Measurements from ENCODE around the gene NF1.
"Not testable (repeated sequence)": the region's sequence is repeated elsewhere in the genome, so short reads cannot be mapped to it uniquely, and the experiment has no call there.

Gene NF1

DNA sequence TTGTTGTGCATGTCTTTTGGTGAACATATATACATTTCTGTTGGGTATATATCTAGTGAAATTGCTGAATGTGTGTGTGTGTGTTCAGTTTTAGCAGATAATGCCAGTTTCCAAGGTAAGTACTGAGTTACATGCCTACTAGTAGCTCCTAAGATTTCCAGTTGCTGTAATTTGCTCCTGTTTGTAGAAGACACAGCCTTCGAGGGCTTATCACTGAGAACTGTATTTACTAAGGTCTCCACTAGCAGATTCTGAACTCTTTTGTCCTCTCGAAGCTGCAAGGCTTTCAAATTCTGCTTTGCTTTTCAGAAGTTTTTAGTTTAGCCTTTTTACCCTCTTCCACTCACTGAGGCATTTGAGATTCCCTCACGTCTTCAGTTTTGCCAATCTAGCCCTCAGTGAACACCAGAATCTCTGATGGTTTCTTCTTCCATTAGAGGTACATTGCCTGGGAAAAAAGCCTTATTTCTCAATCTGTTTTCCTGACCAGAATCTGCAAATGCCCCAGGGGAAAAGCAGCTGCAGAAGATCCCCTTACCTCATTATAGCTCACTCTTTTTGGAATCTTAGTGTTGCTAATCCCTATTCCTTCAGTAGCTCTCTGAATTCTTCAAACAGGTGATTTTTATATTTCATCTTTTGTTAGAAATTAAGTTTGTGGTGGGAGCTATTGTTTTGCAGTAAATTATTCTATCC, 52.9 kb downstream of the NF1 start:
- Histone ChIP-seq H3K27ac (ENCODE audit: insufficient read depth, low read depth, low read length, poor library complexity, severe bottlenecking) (peak overlapping the region; percentile 44), H3K36me3 (ENCODE audit: control insufficient read depth, insufficient read depth, low read length) (no peaks in the 10 kb centered on the region), H3K4me3 (ENCODE audit: insufficient read depth, low read depth, low read length) (no peak overlapping the region), H3K4me1 (ENCODE audit: control insufficient read depth, insufficient read depth, low read length) (peaks cover 18% of the 10 kb centered on the region), H3K27me3 (ENCODE audit: control insufficient read depth, insufficient read depth, low read length, poor library complexity, severe bottlenecking) (no peaks in the 10 kb centered on the region), H3K9me3 (ENCODE audit: control insufficient read depth, low read length) (no peaks in the 10 kb centered on the region)
- 46 to 62% methylated on average over 3 of the region's 3 CpGs for WGBS, 2 experiments

- no peak overlapping the region for H3K4me3 ChIP-seq (ENCODE audit: insufficient read depth, low read depth, low read length)
- H3K27ac ChIP-seq (ENCODE audit: insufficient read depth, low read depth, low read length, poor library complexity, severe bottlenecking): no peak overlapping the region
- H3K27me3 ChIP-seq (ENCODE audit: control insufficient read depth, insufficient read depth, low read length, poor library complexity, severe bottlenecking): no peaks in the 10 kb centered on the region
- 94 to 97% methylated on average over 2 to 3 of the region's 3 CpGs for whole genome bisulfite sequencing, 2 experiments
- no peaks in the 10 kb centered on the region for H3K9me3 ChIP-seq (ENCODE audit: control insufficient read depth, low read length)
- H3K36me3 ChIP-seq (ENCODE audit: control insufficient read depth, insufficient read depth, low read length): no peaks in the 10 kb centered on the region
- peaks cover 18% of the 10 kb centered on the region for H3K4me1 ChIP-seq (ENCODE audit: control insufficient read depth, insufficient read depth, low read length)
These were observed 53.4 kb downstream of the NF1 start for GRCh38 chr17:31148205-31148604.

DNA sequence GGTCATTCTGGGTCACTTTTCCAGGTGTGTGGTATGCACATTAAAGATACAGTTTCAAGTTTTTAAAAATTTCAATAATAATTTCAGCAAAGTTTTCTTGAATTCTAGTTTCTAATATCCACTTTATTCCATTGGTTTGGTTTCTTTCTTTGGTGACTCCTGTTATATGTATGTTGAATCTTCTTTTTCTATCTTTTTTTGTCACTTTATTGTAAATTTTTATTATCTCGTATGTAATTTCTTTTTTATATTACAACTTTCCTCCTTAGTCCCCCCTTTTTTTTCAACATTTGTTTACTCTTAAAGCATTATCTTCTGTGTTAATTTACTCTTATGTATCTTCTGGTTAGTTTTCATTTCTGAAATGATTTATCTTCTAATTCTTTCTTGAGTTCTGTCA, 57.5 kb downstream of the NF1 start:
- Histone ChIP-seq H3K9me3 (ENCODE audit: control insufficient read depth, low read length) (no peaks in the 10 kb centered on the region), H3K27ac (ENCODE audit: insufficient read depth, low read depth, low read length, poor library complexity, severe bottlenecking) (no peak overlapping the region), H3K4me3 (ENCODE audit: insufficient read depth, low read depth, low read length) (no peak overlapping the region), H3K36me3 (ENCODE audit: control insufficient read depth, insufficient read depth, low read length) (no peaks in the 10 kb centered on the region), H3K27me3 (ENCODE audit: control insufficient read depth, insufficient read depth, low read length, poor library complexity, severe bottlenecking) (no peaks in the 10 kb centered on the region), H3K4me1 (ENCODE audit: control insufficient read depth, insufficient read depth, low read length) (peaks cover 8% of the 10 kb centered on the region)
- WGBS, 2 experiments: no CpG with 5 or more reads among the region's 1 CpG

GRCh38 chr17:31155208-31155810, 60.5 kb downstream of the NF1 start:
- H3K4me3 ChIP-seq (ENCODE audit: insufficient read depth, low read depth, low read length): no peak overlapping the region
- no peaks in the 10 kb centered on the region for H3K36me3 ChIP-seq (ENCODE audit: control insufficient read depth, insufficient read depth, low read length)
- no peaks in the 10 kb centered on the region for H3K9me3 ChIP-seq (ENCODE audit: control insufficient read depth, low read length)
- no peak overlapping the region for H3K27ac ChIP-seq (ENCODE audit: insufficient read depth, low read depth, low read length, poor library complexity, severe bottlenecking)
- H3K27me3 ChIP-seq (ENCODE audit: control insufficient read depth, insufficient read depth, low read length, poor library complexity, severe bottlenecking): no peaks in the 10 kb centered on the region
- whole genome bisulfite sequencing, 2 experiments: 80 to 100% methylated on average over 1 of the region's 1 CpG
- no peaks in the 10 kb centered on the region for H3K4me1 ChIP-seq (ENCODE audit: control insufficient read depth, insufficient read depth, low read length)

DNA sequence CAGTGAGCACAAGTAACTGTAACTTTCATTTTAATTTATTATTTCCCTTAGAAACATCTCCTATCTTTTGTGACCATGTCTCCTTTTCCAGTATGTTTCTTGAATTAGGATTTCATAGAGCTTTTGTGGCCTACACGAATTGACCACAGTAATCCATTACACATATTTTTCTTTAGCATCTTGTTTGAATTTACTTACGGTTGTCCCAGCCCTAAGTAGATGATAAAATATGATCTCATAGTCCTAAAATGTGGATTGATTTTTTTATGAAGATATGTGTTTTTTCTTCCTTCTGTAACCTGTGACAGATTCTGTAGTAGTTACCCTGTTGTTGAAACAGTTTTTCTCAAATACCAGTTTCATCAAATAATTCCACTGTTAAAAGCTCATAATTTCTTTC, 61.5 kb downstream of the NF1 start:
- 96% methylated on average over 2 of the region's 2 CpGs; no CpG with 5 or more reads in 1 of the 2 experiments for WGBS, 2 experiments
- Histone ChIP-seq H3K4me1 (ENCODE audit: control insufficient read depth, insufficient read depth, low read length) (no peaks in the 10 kb centered on the region), H3K4me3 (ENCODE audit: insufficient read depth, low read depth, low read length) (no peak overlapping the region), H3K27me3 (ENCODE audit: control insufficient read depth, insufficient read depth, low read length, poor library complexity, severe bottlenecking) (no peaks in the 10 kb centered on the region), H3K27ac (ENCODE audit: insufficient read depth, low read depth, low read length, poor library complexity, severe bottlenecking) (no peak overlapping the region), H3K36me3 (ENCODE audit: control insufficient read depth, insufficient read depth, low read length) (no peaks in the 10 kb centered on the region), H3K9me3 (ENCODE audit: control insufficient read depth, low read length) (no peaks in the 10 kb centered on the region)

- 93 to 94% methylated on average over 6 of the region's 6 CpGs for WGBS, 2 experiments
- H3K36me3 ChIP-seq (ENCODE audit: control insufficient read depth, insufficient read depth, low read length); H3K27ac ChIP-seq (ENCODE audit: insufficient read depth, low read depth, low read length, poor library complexity, severe bottlenecking); H3K4me3 ChIP-seq (ENCODE audit: insufficient read depth, low read depth, low read length); H3K4me1 ChIP-seq (ENCODE audit: control insufficient read depth, insufficient read depth, low read length); H3K9me3 ChIP-seq (ENCODE audit: control insufficient read depth, low read length); H3K27me3 ChIP-seq (ENCODE audit: control insufficient read depth, insufficient read depth, low read length, poor library complexity, severe bottlenecking): not testable (repeated sequence)
These were observed 62.1 kb downstream of the NF1 start for GRCh38 chr17:31156864-31157263.

DNA sequence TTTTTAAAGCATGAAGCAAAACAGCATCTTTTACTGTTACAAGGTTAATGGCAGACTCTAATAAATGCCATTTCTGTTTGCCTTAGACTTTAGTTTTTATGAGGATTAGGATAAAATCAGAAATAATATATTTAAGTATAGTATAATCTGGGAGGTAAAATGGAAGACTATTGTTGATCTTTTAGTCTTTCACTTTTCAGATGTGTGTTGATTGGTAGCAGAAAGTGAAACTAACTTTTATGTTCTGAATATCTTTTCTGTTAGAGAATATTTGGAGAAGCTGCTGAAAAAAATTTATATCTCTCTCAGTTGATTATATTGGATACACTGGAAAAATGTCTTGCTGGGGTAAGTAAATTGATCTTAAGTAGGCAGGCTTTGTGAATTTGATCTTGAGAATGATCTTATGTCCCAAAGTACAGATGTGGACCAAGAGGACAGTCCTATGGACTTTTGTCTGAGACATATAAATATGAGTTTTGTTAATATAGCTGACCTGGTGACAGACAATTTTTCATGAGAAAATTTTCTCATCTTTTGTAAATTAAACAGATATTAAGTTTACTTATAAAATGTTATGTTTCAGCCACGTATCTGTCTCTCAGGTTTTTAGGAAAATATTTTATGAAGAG, 64.1 kb downstream of the NF1 start:
- H3K4me3 ChIP-seq (ENCODE audit: insufficient read depth, low read depth, low read length): no peak overlapping the region
- no peaks in the 10 kb centered on the region for H3K4me1 ChIP-seq (ENCODE audit: control insufficient read depth, insufficient read depth, low read length)
- no peaks in the 10 kb centered on the region for H3K27me3 ChIP-seq (ENCODE audit: control insufficient read depth, insufficient read depth, low read length, poor library complexity, severe bottlenecking)
- 89 to 100% methylated on average over 1 of the region's 1 CpG for WGBS, 2 experiments
- H3K27ac ChIP-seq (ENCODE audit: insufficient read depth, low read depth, low read length, poor library complexity, severe bottlenecking): no peak overlapping the region
- no peaks in the 10 kb centered on the region for H3K9me3 ChIP-seq (ENCODE audit: control insufficient read depth, low read length)
- no peaks in the 10 kb centered on the region for H3K36me3 ChIP-seq (ENCODE audit: control insufficient read depth, insufficient read depth, low read length)

GRCh38 chr17:31163091-31163781, 68.5 kb downstream of the NF1 start:
- Histone ChIP-seq H3K36me3 (ENCODE audit: control insufficient read depth, insufficient read depth, low read length) (no peaks in the 10 kb centered on the region), H3K27ac (ENCODE audit: insufficient read depth, low read depth, low read length, poor library complexity, severe bottlenecking) (no peak overlapping the region), H3K9me3 (ENCODE audit: control insufficient read depth, low read length) (no peaks in the 10 kb centered on the region), H3K4me3 (ENCODE audit: insufficient read depth, low read depth, low read length) (no peak overlapping the region), H3K27me3 (ENCODE audit: control insufficient read depth, insufficient read depth, low read length, poor library complexity, severe bottlenecking) (no peaks in the 10 kb centered on the region), H3K4me1 (ENCODE audit: control insufficient read depth, insufficient read depth, low read length) (no peaks in the 10 kb centered on the region)
- WGBS, 2 experiments: 94 to 97% methylated on average over 6 to 7 of the region's 7 CpGs

DNA sequence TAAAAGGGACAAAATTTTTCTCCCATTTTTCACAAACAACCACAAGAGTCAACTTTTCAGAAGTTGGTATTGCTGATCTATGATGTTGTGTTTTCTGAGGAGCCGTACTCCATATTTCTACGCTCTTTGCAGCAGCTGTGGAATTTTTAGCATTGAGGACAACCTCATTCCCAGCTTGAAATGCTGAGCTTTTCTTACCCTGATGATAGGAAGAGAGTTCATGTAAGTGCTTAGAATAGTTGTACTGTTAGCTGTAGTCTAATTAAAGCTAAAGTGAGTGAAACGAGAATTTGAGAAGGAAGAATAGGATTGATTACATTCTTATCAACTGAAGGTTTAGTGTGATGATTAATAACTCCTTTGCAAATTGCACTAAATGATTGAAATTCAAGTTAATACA, 72.3 kb downstream of the NF1 start:
- no peaks in the 10 kb centered on the region for H3K27me3 ChIP-seq (ENCODE audit: control insufficient read depth, insufficient read depth, low read length, poor library complexity, severe bottlenecking)
- no peaks in the 10 kb centered on the region for H3K4me1 ChIP-seq (ENCODE audit: control insufficient read depth, insufficient read depth, low read length)
- no peaks in the 10 kb centered on the region for H3K36me3 ChIP-seq (ENCODE audit: control insufficient read depth, insufficient read depth, low read length)
- H3K27ac ChIP-seq (ENCODE audit: insufficient read depth, low read depth, low read length, poor library complexity, severe bottlenecking): no peak overlapping the region
- 91 to 97% methylated on average over 3 of the region's 3 CpGs for WGBS, 2 experiments
- H3K9me3 ChIP-seq (ENCODE audit: control insufficient read depth, low read length): no peaks in the 10 kb centered on the region
- H3K4me3 ChIP-seq (ENCODE audit: insufficient read depth, low read depth, low read length): no peak overlapping the region

DNA sequence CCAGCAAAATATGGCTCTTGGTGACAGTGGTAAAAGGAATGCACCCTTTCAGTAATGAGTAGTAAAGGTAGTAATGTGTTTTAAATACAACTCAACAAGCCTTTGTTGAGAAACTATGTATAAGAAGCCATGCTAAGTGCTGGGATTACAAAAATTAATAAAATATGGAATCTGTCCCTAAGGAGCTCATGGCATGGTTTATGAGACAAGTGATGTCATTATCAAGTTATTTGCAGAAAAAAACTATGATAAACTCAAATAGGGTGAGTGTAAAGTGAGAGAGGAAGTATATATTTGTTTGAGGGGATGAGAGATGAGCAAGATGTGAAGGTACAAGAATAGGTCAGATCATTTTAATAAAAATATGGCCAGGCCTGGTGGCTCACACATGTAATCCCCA, 76.9 kb downstream of the NF1 start:
- Histone ChIP-seq H3K4me3 (ENCODE audit: insufficient read depth, low read depth, low read length) (no peak overlapping the region), H3K27ac (ENCODE audit: insufficient read depth, low read depth, low read length, poor library complexity, severe bottlenecking) (no peak overlapping the region), H3K9me3 (ENCODE audit: control insufficient read depth, low read length) (no peaks in the 10 kb centered on the region), H3K4me1 (ENCODE audit: control insufficient read depth, insufficient read depth, low read length) (no peaks in the 10 kb centered on the region), H3K27me3 (ENCODE audit: control insufficient read depth, insufficient read depth, low read length, poor library complexity, severe bottlenecking) (no peaks in the 10 kb centered on the region), H3K36me3 (ENCODE audit: control insufficient read depth, insufficient read depth, low read length) (no peaks in the 10 kb centered on the region)
